OCI-LY7 (cell line): ENCODE results near the gene SNX20. TPM values are rescaled to one million over a fixed set of nuclear protein-coding genes. Genes with fewer than 3 reads are reported as not detected.

Experiments
- BruUV-seq: library from RNA; stranded (reverse); fragments of 400-500 nt; replicated peaks from 2 replicates; lab custom pipeline; 2021; lab: Mats Ljungman, UMichigan
- CTCF ChIA-PET: fragments of 300-600 bp; sonication (Branson Sonifier 250); formaldehyde crosslinking; loops from one replicate; lab custom pipeline; 2022; ENCODE audit warnings: antibody characterized with exemption; ENCODE audit not compliant: unreplicated experiment; lab: Charles Lee
- POLR2A ChIA-PET: fragments of 300-600 bp; sonication (Branson Sonifier 250); formaldehyde crosslinking; loops from one replicate; lab custom pipeline; 2022; ENCODE audit warnings: antibody characterized with exemption; lab: Charles Lee
- DNase-seq: peaks from one replicate; pipeline ENCODE4 v3.0.0-alpha.2; 2015; ENCODE audit warnings: low spot score
- H2AFZ ChIP-seq: fragments of 200-600 bp; sonication (generic), shearing (Covaris generic); 2 replicates; pipeline ENCODE4 v1.6.1; 2014; ENCODE audit warnings: mild to moderate bottlenecking, antibody characterized with exemption, low read length, moderate library complexity
- H3K27ac ChIP-seq: fragments of 200-600 bp; sonication (generic); 2 replicates; pipeline ENCODE4 v1.5.1; 2014; ENCODE audit warnings: mixed run types, low read depth, mild to moderate bottlenecking, moderate library complexity, low read length, inconsistent platforms; ENCODE audit not compliant: poor library complexity, severe bottlenecking
- H3K36me3 ChIP-seq: fragments of 200-600 bp; sonication (generic); 2 replicates; pipeline ENCODE4 v1.6.1; 2014; ENCODE audit warnings: mild to moderate bottlenecking, antibody characterized with exemption, low read length, moderate library complexity, mixed read lengths; ENCODE audit not compliant: insufficient read depth
- H3K4me1 ChIP-seq: fragments of 200-600 bp; sonication (generic); 2 replicates; pipeline ENCODE4 v1.5.1; 2014; ENCODE audit warnings: mild to moderate bottlenecking, low read length; ENCODE audit not compliant: insufficient read depth, poor library complexity, severe bottlenecking
- H3K4me2 ChIP-seq: fragments of 200-600 bp; sonication (generic); 2 replicates; pipeline ENCODE4 v1.6.1; 2014; ENCODE audit warnings: mild to moderate bottlenecking, low read length
- H3K4me3 ChIP-seq: fragments of 200-600 bp; sonication (generic); 2 replicates; pipeline ENCODE4 v1.5.1; 2014; ENCODE audit warnings: mild to moderate bottlenecking, low read depth, low read length; ENCODE audit not compliant: poor library complexity, severe bottlenecking
- H3K79me2 ChIP-seq: fragments of 200-600 bp; sonication (generic); 2 replicates; pipeline ENCODE4 v1.6.1; 2016; ENCODE audit warnings: low read depth, mild to moderate bottlenecking, low read length, moderate library complexity, mixed read lengths; ENCODE audit not compliant: insufficient read depth
- H3K9me2 ChIP-seq: fragments of 200-600 bp; sonication (generic); 2 replicates; pipeline ENCODE4 v1.6.1; 2016; ENCODE audit warnings: mild to moderate bottlenecking, low read length, mixed read lengths; ENCODE audit not compliant: insufficient read depth
- H3K9me3 ChIP-seq: fragments of 200-600 bp; sonication (generic); 2 replicates; pipeline ENCODE4 v1.6.1; 2014; ENCODE audit warnings: mild to moderate bottlenecking, mixed run types, low read length, mixed read lengths
- H4K20me1 ChIP-seq: fragments of 200-600 bp; sonication (generic); 2 replicates; pipeline ENCODE4 v1.6.1; 2014; ENCODE audit warnings: mild to moderate bottlenecking, antibody characterized with exemption, low read length, moderate library complexity, mixed read lengths; ENCODE audit not compliant: insufficient read depth
- EZH2phosphoT487 ChIP-seq: fragments of 200-600 bp; sonication (generic); IDR thresholded peaks from 2 replicates; pipeline ENCODE4 v1.6.1; 2018; ENCODE audit warnings: low read depth, borderline replicate concordance, mild to moderate bottlenecking, mixed run types, antibody characterized with exemption, low read length, moderate library complexity, mixed read lengths
- intact Hi-C: fragments of 100-400 bp; cut with micrococcal nuclease; formaldehyde crosslinking; loops from one replicate; pipeline ENCODE4 v1.10.0; 2022; ENCODE audit not compliant: unreplicated experiment
- total RNA-seq, 2 experiments: library from RNA; depleted of rRNA in 1 of 2; stranded (reverse); fragments of >200 nt in 1 of 2; shearing (Covaris generic) in 1 of 2; gene quantifications; 2 replicates each; pipeline ENCODE4 v1.2.3, GENCODE V29; 2014 to 2022
- TF ChIP-seq, protein P1 (sequence below): fragments of 200-600 bp; sonication (generic); conservative IDR thresholded peaks from 2 replicates; pipeline ENCODE4 v1.5.1; 2014; ENCODE audit warnings: mild to moderate bottlenecking, antibody characterized with exemption, low read length, moderate library complexity, mixed read lengths

SNX20 gene
- total RNA-seq, 2 experiments from 2014 or later: 1.3 to 5.8 TPM

- POLR2A ChIA-PET: no interaction called here
Measured at GRCh38 chr16:50673496-50674275, 7.4 kb downstream of the SNX20 start.

GRCh38 chr16:50671644-50672260, 9.4 kb downstream of the SNX20 start:
- DNase-seq: peak; percentile 50
- H3K4me1 ChIP-seq: no peaks in the 10 kb centered on the region
- TF ChIP-seq, protein P1, sequence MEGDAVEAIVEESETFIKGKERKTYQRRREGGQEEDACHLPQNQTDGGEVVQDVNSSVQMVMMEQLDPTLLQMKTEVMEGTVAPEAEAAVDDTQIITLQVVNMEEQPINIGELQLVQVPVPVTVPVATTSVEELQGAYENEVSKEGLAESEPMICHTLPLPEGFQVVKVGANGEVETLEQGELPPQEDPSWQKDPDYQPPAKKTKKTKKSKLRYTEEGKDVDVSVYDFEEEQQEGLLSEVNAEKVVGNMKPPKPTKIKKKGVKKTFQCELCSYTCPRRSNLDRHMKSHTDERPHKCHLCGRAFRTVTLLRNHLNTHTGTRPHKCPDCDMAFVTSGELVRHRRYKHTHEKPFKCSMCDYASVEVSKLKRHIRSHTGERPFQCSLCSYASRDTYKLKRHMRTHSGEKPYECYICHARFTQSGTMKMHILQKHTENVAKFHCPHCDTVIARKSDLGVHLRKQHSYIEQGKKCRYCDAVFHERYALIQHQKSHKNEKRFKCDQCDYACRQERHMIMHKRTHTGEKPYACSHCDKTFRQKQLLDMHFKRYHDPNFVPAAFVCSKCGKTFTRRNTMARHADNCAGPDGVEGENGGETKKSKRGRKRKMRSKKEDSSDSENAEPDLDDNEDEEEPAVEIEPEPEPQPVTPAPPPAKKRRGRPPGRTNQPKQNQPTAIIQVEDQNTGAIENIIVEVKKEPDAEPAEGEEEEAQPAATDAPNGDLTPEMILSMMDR: peak; percentile 90
- TF ChIP-seq EZH2phosphoT487: no peak
- ChIA-PET POLR2A (interaction anchor here (1.1 kb wide), 1 partner anchor 133 kb away, joined by 3 read pairs; no protein-coding TSS in a partner anchor), CTCF (interaction anchor here (0.6 to 2.3 kb wide), 2 partner anchors 135 to 596 kb away, joined by 3 to 15 read pairs; no protein-coding TSS in a partner anchor)
- no peaks in the 10 kb centered on the region for H3K9me2 ChIP-seq
- intact Hi-C loops: loop anchor here (1.0 to 5.0 kb wide), 2 partner anchors 76 to 135 kb away; no protein-coding TSS in a partner anchor
- peaks cover 6% of the 10 kb centered on the region; the same call in 1 of the 2 replicates for H3K9me3 ChIP-seq
- no peak overlapping the region for H2AFZ ChIP-seq
- H3K79me2 ChIP-seq: no peaks in the 10 kb centered on the region
- H4K20me1 ChIP-seq: no peaks in the 10 kb centered on the region
- H3K27ac ChIP-seq: no peak overlapping the region
- H3K4me2 ChIP-seq: no peak overlapping the region
- no TSS peak for BruUV-seq
- no peaks in the 10 kb centered on the region for H3K36me3 ChIP-seq
- no peak overlapping the region for H3K4me3 ChIP-seq

More at GRCh38 chr16:50673496-50674275, 7.4 kb downstream of the SNX20 start:
- no peak for DNase-seq
- no peaks in the 10 kb centered on the region for H4K20me1 ChIP-seq
- CTCF ChIA-PET: no interaction called here
- no peak overlapping the region for H3K27ac ChIP-seq
- no peak overlapping the region for H2AFZ ChIP-seq
- intact Hi-C loops: loop anchor here (5.0 kb wide), 1 partner anchor 74 kb away; no protein-coding TSS in a partner anchor
- no peak overlapping the region for H3K4me3 ChIP-seq
- H3K36me3 ChIP-seq: no peaks in the 10 kb centered on the region
- H3K4me2 ChIP-seq: no peak overlapping the region
- TF ChIP-seq, protein P1: no peak
- TF ChIP-seq EZH2phosphoT487: no peak
- H3K9me3 ChIP-seq: peaks cover 6% of the 10 kb centered on the region; the same call in 1 of the 2 replicates
- H3K79me2 ChIP-seq: no peaks in the 10 kb centered on the region
- BruUV-seq: no TSS peak
- no peaks in the 10 kb centered on the region for H3K9me2 ChIP-seq
- H3K4me1 ChIP-seq: no peaks in the 10 kb centered on the region
